Karpas-422 (cell line): ENCODE measurements around the gene APOBR. TPM values are rescaled to one million over a fixed set of nuclear protein-coding genes. Genes with fewer than 3 reads are reported as not detected.

Experiments
- DNase-seq: peaks from one replicate; pipeline ENCODE4 v3.0.0-alpha.2; 2015
- H2AFZ ChIP-seq: fragments of 200-600 bp; sonication (generic); 2 replicates; pipeline ENCODE4 v1.6.1; 2014; ENCODE audit warnings: antibody characterized with exemption, low read length, mixed read lengths
- H3K27ac ChIP-seq: fragments of 200-600 bp; sonication (generic); 2 replicates; pipeline ENCODE4 v1.5.1; 2014; ENCODE audit warnings: mild to moderate bottlenecking, low read length, moderate library complexity
- H3K27me3 ChIP-seq: fragments of 200-600 bp; sonication (generic); 2 replicates; pipeline ENCODE4 v1.6.1; 2014; ENCODE audit warnings: low read length, mixed read lengths
- H3K36me3 ChIP-seq: fragments of 200-600 bp; sonication (generic); 2 replicates; pipeline ENCODE4 v1.6.1; 2014; ENCODE audit warnings: low read length, mixed read lengths; ENCODE audit not compliant: insufficient read depth
- H3K4me1 ChIP-seq: fragments of 200-600 bp; sonication (generic); 2 replicates; pipeline ENCODE4 v1.6.1; 2014; ENCODE audit warnings: mild to moderate bottlenecking, low read length, mixed read lengths
- H3K4me2 ChIP-seq: fragments of 200-600 bp; sonication (generic); 2 replicates; pipeline ENCODE4 v1.6.1; 2014; ENCODE audit warnings: low read length, low read depth, mild to moderate bottlenecking; ENCODE audit not compliant: poor library complexity, severe bottlenecking
- H3K4me3 ChIP-seq: fragments of 200-600 bp; sonication (generic); 2 replicates; pipeline ENCODE4 v1.5.1; 2014; ENCODE audit warnings: mild to moderate bottlenecking, antibody characterized with exemption, low read length, mixed read lengths
- H3K79me2 ChIP-seq: fragments of 200-600 bp; sonication (generic); 2 replicates; pipeline ENCODE4 v1.6.1; 2014; ENCODE audit warnings: mild to moderate bottlenecking, low read length, mixed read lengths
- H3K9ac ChIP-seq: fragments of 200-600 bp; sonication (generic); 2 replicates; pipeline ENCODE4 v1.6.0; 2014; ENCODE audit warnings: low read length
- H3K9me2 ChIP-seq: fragments of 200-600 bp; sonication (generic), shearing (Covaris generic); replicated peaks from 2 replicates; pipeline ENCODE4 v1.6.0; 2014; ENCODE audit warnings: mild to moderate bottlenecking, low read length, moderate library complexity; ENCODE audit not compliant: insufficient read depth
- H3K9me3 ChIP-seq: fragments of 300-700, 200-600 bp; sonication (generic); 2 replicates; pipeline ENCODE4 v1.6.1; 2014; ENCODE audit warnings: low read length, mixed read lengths
- H4K20me1 ChIP-seq: fragments of 200-600 bp; sonication (generic); 2 replicates; pipeline ENCODE4 v1.6.1; 2014; ENCODE audit warnings: mild to moderate bottlenecking, antibody characterized with exemption, low read length, low read depth; ENCODE audit not compliant: insufficient read depth
- total RNA-seq: library from RNA; depleted of rRNA; stranded (reverse); fragments of >200 nt; shearing (Covaris generic); gene quantifications from 2 replicates; pipeline ENCODE4 v1.2.3, GENCODE V29; 2014; ENCODE audit warnings: low replicate concordance; rRNA removed

Gene APOBR
- total RNA-seq, 1 experiment from 2014 or later = 0.41 TPM

DNA sequence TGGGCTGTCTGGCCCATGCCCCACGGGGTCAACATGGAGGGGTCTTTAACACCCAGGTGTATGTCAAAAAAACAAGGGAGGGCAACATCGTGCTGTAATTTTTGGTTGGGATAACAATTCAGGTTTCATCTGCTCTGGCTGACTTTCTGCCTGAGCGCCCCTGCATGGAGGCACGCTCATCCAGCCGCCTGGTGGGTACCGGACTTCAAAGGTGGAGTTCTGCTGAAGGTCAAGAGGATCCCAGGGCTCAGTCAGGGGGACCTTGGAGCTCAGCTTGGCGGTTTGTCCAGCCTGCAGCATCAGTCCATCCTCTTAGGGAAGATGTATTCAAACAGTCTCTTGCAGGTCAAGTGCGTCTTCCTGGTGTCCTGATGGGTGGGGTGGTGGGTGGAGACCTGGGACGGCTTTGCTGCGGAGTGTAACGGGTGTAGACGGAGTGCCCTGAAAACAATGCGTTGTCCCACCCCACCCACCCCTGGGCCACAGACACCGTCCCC lies 53.9 kb downstream of the APOBR start:
- Histone ChIP-seq H3K4me1 (peaks cover 19% of the 10 kb centered on the region), H3K79me2 (no peaks in the 10 kb centered on the region), H3K9me3 (no peaks in the 10 kb centered on the region), H3K27ac (no peak overlapping the region), H3K9me2 (no peaks in the 10 kb centered on the region), H3K4me3 (no peak overlapping the region), H3K27me3 (no peaks in the 10 kb centered on the region), H3K4me2 (no peak overlapping the region), H3K9ac (no peak overlapping the region), H4K20me1 (no peaks in the 10 kb centered on the region), H3K36me3 (no peaks in the 10 kb centered on the region), H2AFZ (no peak overlapping the region)
- DNase-seq = no peak

Other genes starting within 250 kb of the APOBR start
- 0.07 TPM in 2 replicates for gene SBK1, start 202.1 kb upstream of the APOBR start, total RNA-seq
- gene NPIPB6, start 131.1 kb upstream of the APOBR start, total RNA-seq = 0.47 and 8.3 TPM in 2 replicates
- 118 and 148 TPM in 2 replicates for gene EIF3CL, start 90.8 kb upstream of the APOBR start, total RNA-seq
- not detected in 2 replicates for gene NPIPB7, start 22.3 kb upstream of the APOBR start, total RNA-seq
- 14.3 and 30.7 TPM in 2 replicates for gene CLN3, start 2.6 kb upstream of the APOBR start, total RNA-seq
- not detected in 2 replicates for gene IL27, start 12.2 kb downstream of the APOBR start, total RNA-seq
- not detected in 2 replicates for gene NUPR1, start 44.3 kb downstream of the APOBR start, total RNA-seq
- gene SGF29, start 59.3 kb downstream of the APOBR start, total RNA-seq = 44.7 and 70.5 TPM in 2 replicates
- 16.1 and 36.1 TPM in 2 replicates for gene SULT1A2, start 102.4 kb downstream of the APOBR start, total RNA-seq
- gene SULT1A1, start 115.4 kb downstream of the APOBR start, total RNA-seq = 122 and 179 TPM in 2 replicates
- gene NPIPB8, start 143.4 kb downstream of the APOBR start, total RNA-seq = 1.9 and 4.5 TPM in 2 replicates
- gene EIF3C, start 216.8 kb downstream of the APOBR start, total RNA-seq = 188 and 459 TPM in 2 replicates